Measurements from ENCODE around the gene NTF4. TPM values are rescaled to one million over a fixed set of nuclear protein-coding genes. Genes with fewer than 3 reads are reported as not detected.
"Not testable (repeated sequence)": the region's sequence is repeated elsewhere in the genome, so short reads cannot be mapped to it uniquely, and the experiment has no call there.

The NTF4 gene
- total RNA-seq, 4 donors from 2014 or later: not detected

- Histone ChIP-seq H3K4me3 (peak within 1 kb of the TSS; percentile 82 to 96 (median 91)), H3K4me1 (peaks cover 0 to 29% (median 5%) of the 10 kb centered on the region in 4 donors), H3K27ac (peak within 1 kb of the TSS; percentile 82 to 94 (median 90)), H3K9me3 (no peaks in the 10 kb centered on the region), H3K36me3 (peaks cover 0 to 11% (median 0%) of the 10 kb centered on the region in 3 donors), H3K27me3 (no peaks in the 10 kb centered on the region)
- TF ChIP-seq CTCF (IDR thresholded peaks at IDR 0.05) (peak in 1 of 6 experiments; percentile 3), POLR2A (IDR thresholded peaks at IDR 0.05) (peak; percentile 79 to 88)
- DNase-seq: peak; percentile 97 to 100 (median 99)
Observed at GRCh38 chr19:49085020-49085867, 20.6 kb upstream of the NTF4 start, which contains the start of gene SNRNP70. Gene SNRNP70 (plus strand): TSS chr19:49085451. CDS start chr19:49086415, 964 bp downstream.

- H3K9me3 ChIP-seq: no peaks in the 10 kb centered on the region
- no peak for TF ChIP-seq CTCF (IDR thresholded peaks at IDR 0.05)
- no peak for TF ChIP-seq POLR2A (IDR thresholded peaks at IDR 0.05)
- peak overlapping the region; percentile 82 to 96 (median 91) for H3K4me3 ChIP-seq
- peak overlapping the region; percentile 82 to 94 (median 90) for H3K27ac ChIP-seq
- peaks cover 0 to 29% (median 5%) of the 10 kb centered on the region in 4 donors for H3K4me1 ChIP-seq
- peak in 1 of 3 donors; percentile 59 for DNase-seq
- peaks cover 0 to 5% (median 0%) of the 10 kb centered on the region in 3 donors for H3K36me3 ChIP-seq
- no peaks in the 10 kb centered on the region for H3K27me3 ChIP-seq
Observed at GRCh38 chr19:49084206-49085019, 19.8 kb upstream of the NTF4 start.

GRCh38 chr19:49081273-49081672, 16.7 kb upstream of the NTF4 start:
- TF ChIP-seq CTCF (IDR thresholded peaks at IDR 0.05) (no peak), POLR2A (IDR thresholded peaks at IDR 0.05) (no peak)
- Histone ChIP-seq H3K4me3 (no peak overlapping the region), H3K36me3 (no peaks in the 10 kb centered on the region), H3K27me3 (no peaks in the 10 kb centered on the region), H3K4me1 (peaks cover 0 to 9% (median 1%) of the 10 kb centered on the region in 4 donors), H3K9me3 (no peaks in the 10 kb centered on the region), H3K27ac (no peak overlapping the region)
- no peak for DNase-seq

- TF ChIP-seq CTCF (IDR thresholded peaks at IDR 0.05) (no peak), POLR2A (IDR thresholded peaks at IDR 0.05) (no peak)
Observed at GRCh38 chr19:49080392-49080791, 15.8 kb upstream of the NTF4 start.

GRCh38 chr19:49074869-49075268, 10.3 kb upstream of the NTF4 start:
- H3K4me3 ChIP-seq, H3K4me1 ChIP-seq, H3K9me3 ChIP-seq, H3K36me3 ChIP-seq, H3K27ac ChIP-seq: not testable (repeated sequence)
- peak; percentile 26 to 86 (median 72) for TF ChIP-seq CTCF (IDR thresholded peaks at IDR 0.05)
- DNase-seq: peak; percentile 35 to 86 (median 75)
- H3K27me3 ChIP-seq: peaks cover 0 to 21% of the 10 kb centered on the region in 2 donors

More at GRCh38 chr19:49080392-49080791, 15.8 kb upstream of the NTF4 start:
- H3K36me3 ChIP-seq: no peaks in the 10 kb centered on the region
- H3K27ac ChIP-seq: no peak overlapping the region
- H3K27me3 ChIP-seq: no peaks in the 10 kb centered on the region
- DNase-seq: no peak
- peaks cover 0 to 5% (median 0%) of the 10 kb centered on the region in 4 donors for H3K4me1 ChIP-seq
- H3K4me3 ChIP-seq: no peak overlapping the region
- no peaks in the 10 kb centered on the region for H3K9me3 ChIP-seq

All from Peyer's patch (tissue), 4 donors.